NCI-H345 treated with DMSO at 0.1 percent for 48 hours (cell line): ENCODE measurements around the gene SCRN2.

Source experiments
- DNase-seq: peaks from one replicate; lab custom pipeline; 2025; ENCODE audit not compliant: unreplicated experiment; lab: John Stamatoyannopoulos, UW

The SCRN2 gene

GRCh38 chr17:47821424-47822391 is 19.4 kb downstream of the SCRN2 start, which contains the start of gene OSBPL7:
Gene OSBPL7 (minus strand): TSS chr17:47821794. CDS start chr17:47820278, 1,516 bp downstream.
- peak; percentile 64 for DNase-seq

- no peak for DNase-seq
Measured at GRCh38 chr17:47821031-47821423, 20.0 kb downstream of the SCRN2 start.

DNA sequence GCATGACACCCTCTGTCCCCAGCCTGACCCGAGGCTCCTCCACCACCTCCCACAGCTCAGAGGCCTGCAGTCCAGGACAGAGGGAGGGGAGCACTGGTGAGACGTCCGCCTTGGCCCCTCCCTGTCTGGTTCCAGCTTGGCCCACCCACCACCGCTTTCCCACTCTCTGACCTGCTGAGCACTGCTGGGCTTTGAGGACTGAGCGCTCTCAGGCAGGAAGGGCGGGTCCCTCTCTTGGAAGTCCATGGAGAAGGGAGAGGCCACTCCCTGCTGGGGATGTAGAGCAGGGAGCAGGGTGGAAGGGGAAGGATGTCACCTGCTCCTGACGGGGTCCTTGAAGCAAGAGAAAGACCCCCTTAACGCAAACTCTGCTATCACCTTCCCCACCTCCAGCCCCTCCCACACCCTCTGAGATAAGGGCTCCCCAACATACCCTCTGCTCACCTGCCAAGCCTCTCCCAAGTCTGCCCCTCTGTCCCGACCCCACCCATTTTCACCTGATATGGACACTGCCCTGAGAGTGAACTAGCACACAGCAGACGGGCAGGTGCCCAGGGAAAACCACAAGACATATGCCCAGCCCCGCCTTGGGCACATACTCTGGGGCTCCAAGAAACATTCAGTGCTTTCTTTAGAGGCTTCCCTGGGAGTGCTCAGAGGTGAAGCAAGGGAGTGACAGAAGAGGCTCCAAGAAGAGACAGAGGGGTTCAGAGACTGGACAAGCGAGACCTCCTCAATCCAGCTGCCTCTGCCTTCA is 20.9 kb downstream of the SCRN2 start:
- DNase-seq: no peak

DNA sequence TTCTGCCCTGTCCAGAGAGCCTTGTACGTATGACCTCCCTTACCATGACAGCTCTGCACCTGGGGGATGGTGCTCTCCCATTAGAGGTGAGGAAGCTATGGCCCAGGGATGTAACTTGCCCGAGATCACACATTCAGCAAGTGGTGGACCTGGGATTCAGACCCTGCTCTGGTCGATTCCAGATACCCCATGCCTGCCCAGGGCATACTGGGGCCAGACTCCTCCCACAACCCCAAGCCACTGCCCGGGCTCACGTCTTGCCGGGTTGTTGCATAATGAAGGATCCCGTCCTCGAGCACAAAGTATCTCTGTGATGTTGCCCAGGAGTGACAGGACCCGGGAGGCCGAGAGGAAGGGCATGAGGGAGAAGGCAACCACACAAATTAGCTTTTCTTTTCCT is 21.6 kb downstream of the SCRN2 start:
- no peak for DNase-seq

DNA sequence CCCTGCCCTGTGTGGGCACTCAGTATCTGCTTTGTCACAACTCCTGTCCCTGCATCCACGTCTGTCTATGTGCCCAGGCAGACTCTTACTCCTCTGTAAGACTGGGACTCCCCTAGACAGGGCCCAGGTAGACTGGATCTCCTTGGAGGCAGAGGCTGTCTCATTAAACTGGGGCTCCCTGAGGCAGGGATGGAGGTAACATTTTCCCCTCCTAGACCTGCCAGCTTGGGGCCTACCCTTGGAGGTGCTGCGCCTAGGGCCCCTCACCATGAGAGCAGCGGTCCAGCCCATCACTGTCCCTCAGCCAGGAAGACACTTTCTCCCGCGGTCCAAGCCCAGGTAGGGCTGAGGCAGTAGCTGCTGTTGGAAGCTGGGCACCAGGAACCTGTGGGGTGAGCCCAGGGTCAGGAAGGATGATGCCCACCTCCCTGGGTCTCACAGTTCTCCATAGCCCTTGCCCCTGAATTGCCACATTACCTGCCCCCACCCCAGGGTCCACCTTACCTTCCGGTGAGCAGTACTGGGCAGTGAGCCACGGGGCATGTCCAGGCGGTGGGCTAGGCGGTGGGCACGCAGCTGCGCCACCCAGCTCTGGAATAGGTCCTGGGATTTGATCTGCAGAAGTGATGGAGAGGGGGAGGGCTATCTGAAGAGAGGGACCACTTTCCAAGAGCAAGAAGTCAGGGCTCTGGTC is 22.9 kb downstream of the SCRN2 start:
- no peak for DNase-seq

DNA sequence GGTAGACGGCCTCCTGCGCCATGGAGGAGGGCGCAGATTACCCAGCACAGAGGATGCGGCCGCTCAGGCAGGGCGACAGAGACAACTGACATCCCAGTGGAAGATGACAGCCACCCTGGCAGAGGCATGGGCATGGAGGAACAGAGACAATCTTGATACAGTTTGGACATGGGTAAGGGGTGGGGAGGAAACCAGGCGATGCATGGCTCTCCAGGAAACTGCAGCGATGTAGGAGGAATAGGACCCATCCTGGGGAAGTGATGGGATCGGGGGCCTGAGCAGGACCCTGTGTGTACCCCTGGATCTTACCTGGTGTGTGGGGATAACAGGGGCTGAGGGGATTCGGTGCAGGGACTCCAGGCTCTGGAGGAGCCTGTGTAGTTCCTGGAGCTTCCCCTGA is 24.1 kb downstream of the SCRN2 start:
- DNase-seq: no peak

GRCh38 chr17:47816111-47816735 is 24.9 kb downstream of the SCRN2 start:
- no peak for DNase-seq

- DNase-seq: no peak
Measured at GRCh38 chr17:47815106-47815918, 25.8 kb downstream of the SCRN2 start.

DNA sequence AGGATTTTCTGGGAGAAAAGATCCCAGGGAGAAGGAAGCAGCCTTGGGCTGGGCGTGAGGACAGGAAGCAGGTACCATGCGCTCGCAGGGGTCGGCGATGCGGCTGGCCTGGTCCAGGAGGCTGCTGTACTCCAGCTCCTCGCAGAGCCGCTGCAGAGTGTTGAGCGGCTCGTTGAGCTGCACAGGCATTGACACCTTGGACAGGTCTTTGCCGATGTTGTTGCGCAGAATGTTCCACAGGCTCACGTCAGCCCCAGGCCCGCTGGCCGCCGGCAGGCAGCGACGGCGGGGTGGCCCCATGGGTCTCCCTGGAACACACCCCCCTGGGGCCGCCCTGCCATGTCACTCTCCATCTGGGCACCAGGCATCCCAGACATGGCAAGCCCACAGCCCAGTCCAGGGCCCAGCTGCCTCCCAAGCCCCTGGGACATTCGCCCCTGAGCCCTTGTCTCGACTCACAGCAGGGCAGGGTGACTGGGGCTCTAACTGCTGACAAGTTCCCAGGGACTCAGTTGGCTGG is 27.5 kb downstream of the SCRN2 start:
- no peak for DNase-seq

DNA sequence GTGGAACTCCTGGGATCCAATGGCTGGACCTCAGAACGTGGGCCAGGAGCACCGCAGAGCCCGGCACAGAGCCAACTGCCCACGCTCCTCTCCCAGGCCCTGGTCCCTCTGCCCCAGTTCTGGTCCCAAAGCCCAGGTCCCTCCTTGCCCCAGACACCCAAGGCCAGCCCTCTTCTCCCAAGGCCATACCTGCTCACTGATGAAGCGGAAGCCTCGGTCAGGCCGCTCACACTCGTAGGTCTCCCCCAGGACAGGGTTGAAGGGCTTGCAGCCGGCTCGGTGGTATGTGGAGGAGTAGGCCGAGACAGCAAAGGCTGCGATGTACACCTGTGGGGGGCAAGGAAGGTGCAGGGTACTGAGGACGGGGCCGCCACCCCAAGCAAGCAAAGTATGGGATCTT is 28.0 kb downstream of the SCRN2 start:
- DNase-seq: no peak

DNA sequence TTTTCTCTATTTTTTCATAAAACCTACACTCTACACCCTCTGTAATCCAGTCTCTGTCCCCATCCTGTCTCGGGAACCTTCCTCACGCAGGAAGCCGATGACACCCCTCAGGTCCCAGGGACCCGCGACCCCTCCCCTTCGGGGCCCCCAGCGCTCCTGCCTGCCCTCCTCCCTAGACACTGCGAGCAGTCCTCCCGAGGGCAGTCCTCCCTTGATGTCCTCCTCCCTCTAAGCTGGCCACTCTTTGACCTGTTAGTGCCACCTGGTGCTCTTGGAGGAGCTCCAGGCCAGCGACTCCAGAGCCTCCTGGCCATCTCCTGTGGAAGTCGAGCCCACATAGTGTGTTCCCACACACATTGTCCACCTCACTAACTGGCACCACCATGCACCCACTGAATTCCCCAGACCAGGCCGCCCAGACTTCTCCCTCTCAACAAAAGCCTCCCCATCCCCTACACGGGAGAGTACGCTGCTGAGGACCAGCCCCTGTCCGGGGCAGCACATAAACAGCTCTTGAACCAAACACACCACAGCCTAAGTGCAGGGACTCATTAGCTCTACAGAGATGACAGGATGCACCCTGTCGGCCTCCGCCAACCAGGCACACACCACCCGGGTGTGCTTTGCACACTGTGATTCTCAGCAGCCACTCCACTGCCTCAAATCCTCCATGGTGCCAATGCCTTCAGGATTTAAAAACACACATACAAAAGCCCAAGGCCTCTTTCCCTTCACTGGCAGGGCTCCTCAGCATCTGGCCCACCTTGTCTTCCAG is 28.7 kb downstream of the SCRN2 start:
- no peak for DNase-seq

DNA sequence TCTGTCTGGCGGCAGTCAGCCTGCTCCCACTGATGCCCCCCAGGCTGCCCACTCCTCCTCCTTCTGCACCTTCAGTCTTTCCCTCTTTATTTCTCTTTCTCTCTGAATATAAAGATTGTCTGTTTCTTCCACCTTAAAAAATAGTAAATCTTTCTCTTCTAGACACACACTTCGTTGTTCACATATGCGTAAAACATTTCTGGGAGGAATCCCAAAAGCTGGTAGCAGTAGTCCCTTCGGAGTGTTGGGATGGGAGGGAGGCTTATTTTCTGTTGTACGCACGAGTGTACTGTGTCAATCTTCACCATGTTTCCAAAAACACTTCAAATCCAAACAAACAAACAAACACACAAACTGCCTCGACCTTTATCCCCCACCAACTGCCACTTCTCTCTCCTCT is 29.4 kb downstream of the SCRN2 start:
- no peak for DNase-seq

DNA sequence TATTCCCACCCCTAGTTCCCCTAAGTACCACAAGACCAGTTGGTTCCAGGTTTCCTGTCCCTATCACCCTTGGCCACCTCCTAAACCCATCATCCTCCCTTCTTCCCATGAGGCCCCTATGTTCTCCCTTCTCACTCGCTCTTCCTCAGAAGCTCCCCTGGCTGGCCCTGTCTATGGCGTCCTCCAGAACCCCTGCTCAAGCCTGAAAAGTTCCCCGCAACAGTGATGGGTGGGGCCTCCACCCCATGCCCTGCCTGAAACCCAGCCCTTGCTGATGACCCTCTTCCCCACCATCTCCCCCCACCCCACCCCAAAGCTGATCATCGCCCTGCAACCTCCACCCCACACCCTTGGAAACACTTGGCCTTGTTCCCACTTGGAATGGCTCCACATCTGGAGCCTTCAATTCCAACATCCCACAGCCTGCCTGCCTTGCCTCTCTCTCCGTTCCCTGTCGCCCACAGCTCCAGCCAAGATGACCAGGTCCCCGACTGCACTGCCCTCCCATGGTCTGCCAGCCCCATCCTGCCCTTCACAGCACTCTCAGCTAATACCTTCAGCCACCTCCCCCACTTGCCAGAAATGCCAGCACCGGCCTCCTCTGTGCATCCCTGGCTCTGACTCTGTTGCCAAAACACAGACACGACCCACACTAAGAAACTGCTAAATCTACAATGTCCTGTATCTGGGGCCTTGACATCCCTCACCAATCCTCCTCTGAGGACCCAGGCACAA is 30.0 kb downstream of the SCRN2 start:
- no peak for DNase-seq

- DNase-seq: no peak
Measured at GRCh38 chr17:47810200-47810821, 30.8 kb downstream of the SCRN2 start.

DNA sequence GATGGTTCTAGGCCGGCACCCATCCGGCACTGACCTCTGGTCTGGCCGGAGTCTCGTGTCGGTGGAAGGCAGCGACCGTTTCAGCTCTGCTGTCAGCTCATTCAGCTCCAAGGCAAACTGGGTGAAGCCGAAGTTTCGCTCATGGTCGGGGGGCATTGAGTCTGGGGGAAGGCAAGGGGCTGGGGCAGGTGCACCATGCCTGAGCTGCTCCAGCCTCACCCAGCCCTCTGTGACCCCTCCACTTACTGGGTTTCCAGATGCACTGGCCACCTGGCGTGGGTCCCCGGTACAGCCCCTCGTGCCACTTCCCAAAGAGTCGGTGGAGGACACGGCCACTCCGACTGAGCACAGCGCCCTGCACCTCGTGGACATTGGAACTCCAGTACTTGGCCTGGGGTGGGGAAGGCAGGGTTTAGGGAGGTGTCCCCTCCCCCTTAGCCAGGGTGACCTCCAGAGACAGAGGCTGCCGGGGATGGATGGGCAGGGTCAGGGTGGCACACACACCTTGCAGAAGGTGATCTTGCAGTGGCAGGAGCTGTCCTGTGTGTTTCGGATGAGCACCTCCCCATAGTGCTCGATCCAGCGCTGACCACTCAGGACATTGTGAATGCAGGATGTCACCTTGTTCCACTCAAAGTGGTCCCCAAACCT is 32.1 kb downstream of the SCRN2 start:
- no peak for DNase-seq

DNA sequence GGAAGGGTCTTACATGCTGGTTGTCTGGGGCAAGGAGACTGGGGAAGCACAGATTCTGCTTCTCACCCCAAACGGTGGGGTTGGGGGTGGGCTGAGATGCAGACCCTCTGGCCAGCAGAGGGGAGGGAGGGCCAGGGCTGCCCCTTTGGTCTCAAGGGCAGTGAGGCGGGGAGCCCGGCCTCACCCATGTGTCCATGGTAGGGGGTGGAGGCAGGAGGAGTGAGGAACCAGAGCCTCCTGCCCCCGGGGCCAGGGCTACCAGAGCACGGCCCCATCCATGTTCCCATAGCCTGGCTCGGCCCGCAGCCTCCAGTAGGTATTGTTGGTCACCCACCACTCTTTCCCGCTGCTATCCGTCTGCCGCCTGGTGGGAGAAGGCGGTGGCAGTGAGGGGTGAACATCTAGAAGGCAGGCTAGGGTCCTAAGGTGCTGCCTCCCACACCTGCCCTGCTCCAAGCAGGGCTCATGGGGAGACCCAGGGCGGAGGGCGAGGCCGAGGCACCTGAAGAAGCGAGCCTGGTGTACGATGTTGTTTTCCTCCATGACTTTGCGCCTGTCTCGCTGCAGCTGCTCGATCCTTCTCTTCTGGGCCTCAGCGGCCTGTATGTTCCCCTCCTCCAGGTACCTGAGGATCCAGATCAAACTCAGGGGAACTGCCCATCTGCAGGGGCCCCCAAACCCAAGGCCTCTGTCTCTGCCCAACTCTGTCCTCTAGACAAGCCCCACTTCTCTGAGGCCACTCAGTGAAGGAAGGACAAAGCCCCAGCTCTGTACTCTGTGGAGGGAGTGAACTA is 32.8 kb downstream of the SCRN2 start:
- no peak for DNase-seq

- no peak for DNase-seq
Measured at GRCh38 chr17:47807421-47807820, 33.7 kb downstream of the SCRN2 start.
